Liver (tissue), 3 donors: ENCODE measurements around the gene DST.

Source experiments
- EGR1 ChIP-seq, 2 donors: IDR thresholded peaks; 2 replicates each; pipeline ENCODE4 v1.6.1; 2016 to 2018; ENCODE audit warnings: antibody characterized with exemption in 2 of 2, low read depth in 2 of 2
- FOXA1 ChIP-seq: IDR thresholded peaks from 2 replicates; pipeline ENCODE4 v1.6.1; 2016; ENCODE audit warnings: antibody characterized with exemption
- GABPA ChIP-seq, 2 donors: IDR thresholded peaks in 1 of 2; conservative IDR thresholded peaks in 1 of 2; 2 replicates each; pipeline ENCODE4 v1.6.1; 2016; ENCODE audit warnings: antibody characterized with exemption in 2 of 2, mild to moderate bottlenecking in 1 of 2, moderate library complexity in 1 of 2
- RAD21 ChIP-seq, 2 donors: IDR thresholded peaks; 2 replicates each; pipeline ENCODE4 v1.6.1; 2016; ENCODE audit warnings: antibody characterized with exemption in 2 of 2, mild to moderate bottlenecking in 2 of 2
- SP1 ChIP-seq: IDR thresholded peaks from 2 replicates; pipeline ENCODE4 v1.6.1; 2018; ENCODE audit warnings: antibody characterized with exemption, mild to moderate bottlenecking
- TAF1 ChIP-seq: conservative IDR thresholded peaks from 2 replicates; pipeline ENCODE4 v1.6.1; 2016; ENCODE audit warnings: antibody characterized with exemption, mild to moderate bottlenecking
- YY1 ChIP-seq: IDR thresholded peaks from 2 replicates; pipeline ENCODE4 v1.6.1; 2016; ENCODE audit warnings: antibody characterized with exemption, mild to moderate bottlenecking
- TF ChIP-seq, protein P1 (sequence below): fragments of 150-350 bp; IDR thresholded peaks from 2 replicates; pipeline ENCODE4 v1.5.1; 2017; ENCODE audit warnings: improper control_type of control experiment, low read depth, low read length; ENCODE audit not compliant: missing input control
- TF ChIP-seq, protein P2 (sequence below): IDR thresholded peaks from 2 replicates; pipeline ENCODE4 v1.6.1; 2016; ENCODE audit warnings: antibody characterized with exemption, mild to moderate bottlenecking
- TF ChIP-seq, protein P3 (sequence below): IDR thresholded peaks from 2 replicates; pipeline ENCODE4 v1.6.1; 2016; ENCODE audit warnings: antibody characterized with exemption
- TF ChIP-seq, protein P4 (sequence below): IDR thresholded peaks from 2 replicates; pipeline ENCODE4 v1.6.1; 2016; ENCODE audit warnings: antibody characterized with exemption
- TF ChIP-seq, protein P5 (sequence below): IDR thresholded peaks from 2 replicates; pipeline ENCODE4 v1.6.1; 2016; ENCODE audit warnings: antibody characterized with exemption
- donor health status: healthy.
- donor health status: healthy.

DNA sequence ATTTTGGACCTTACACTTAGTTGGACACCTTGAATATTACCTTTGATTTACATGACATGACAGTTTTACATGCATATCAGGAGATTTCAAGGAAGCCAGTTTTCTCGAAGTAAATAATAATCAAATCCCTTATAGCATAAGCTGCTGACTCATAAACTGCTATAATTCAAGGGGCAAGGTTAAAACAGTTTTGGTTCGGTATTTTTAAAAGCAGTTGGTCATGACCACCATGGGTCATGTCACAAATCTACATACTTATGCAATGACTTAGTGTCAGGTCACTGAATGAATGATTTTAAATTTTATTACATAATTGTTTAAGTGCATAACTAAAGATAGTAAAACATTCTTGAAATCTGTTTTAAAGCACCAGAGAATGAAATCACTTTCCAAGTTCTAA, 158.0 kb downstream of the DST start:
- TF ChIP-seq, protein P1, sequence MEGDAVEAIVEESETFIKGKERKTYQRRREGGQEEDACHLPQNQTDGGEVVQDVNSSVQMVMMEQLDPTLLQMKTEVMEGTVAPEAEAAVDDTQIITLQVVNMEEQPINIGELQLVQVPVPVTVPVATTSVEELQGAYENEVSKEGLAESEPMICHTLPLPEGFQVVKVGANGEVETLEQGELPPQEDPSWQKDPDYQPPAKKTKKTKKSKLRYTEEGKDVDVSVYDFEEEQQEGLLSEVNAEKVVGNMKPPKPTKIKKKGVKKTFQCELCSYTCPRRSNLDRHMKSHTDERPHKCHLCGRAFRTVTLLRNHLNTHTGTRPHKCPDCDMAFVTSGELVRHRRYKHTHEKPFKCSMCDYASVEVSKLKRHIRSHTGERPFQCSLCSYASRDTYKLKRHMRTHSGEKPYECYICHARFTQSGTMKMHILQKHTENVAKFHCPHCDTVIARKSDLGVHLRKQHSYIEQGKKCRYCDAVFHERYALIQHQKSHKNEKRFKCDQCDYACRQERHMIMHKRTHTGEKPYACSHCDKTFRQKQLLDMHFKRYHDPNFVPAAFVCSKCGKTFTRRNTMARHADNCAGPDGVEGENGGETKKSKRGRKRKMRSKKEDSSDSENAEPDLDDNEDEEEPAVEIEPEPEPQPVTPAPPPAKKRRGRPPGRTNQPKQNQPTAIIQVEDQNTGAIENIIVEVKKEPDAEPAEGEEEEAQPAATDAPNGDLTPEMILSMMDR = no peak
- TF ChIP-seq EGR1 (IDR thresholded peaks at IDR 0.05; ENCODE audit: low read depth in 2 of 2) (no peak), GABPA (IDR thresholded peaks at IDR 0.05 in 1 of 2, conservative IDR thresholded peaks at IDR 0.05 in 1 of 2) (no peak), RAD21 (IDR thresholded peaks at IDR 0.05) (no peak), FOXA1 (no peak), YY1 (no peak), SP1 (no peak), TAF1 (no peak)
- TF ChIP-seq, protein P2, sequence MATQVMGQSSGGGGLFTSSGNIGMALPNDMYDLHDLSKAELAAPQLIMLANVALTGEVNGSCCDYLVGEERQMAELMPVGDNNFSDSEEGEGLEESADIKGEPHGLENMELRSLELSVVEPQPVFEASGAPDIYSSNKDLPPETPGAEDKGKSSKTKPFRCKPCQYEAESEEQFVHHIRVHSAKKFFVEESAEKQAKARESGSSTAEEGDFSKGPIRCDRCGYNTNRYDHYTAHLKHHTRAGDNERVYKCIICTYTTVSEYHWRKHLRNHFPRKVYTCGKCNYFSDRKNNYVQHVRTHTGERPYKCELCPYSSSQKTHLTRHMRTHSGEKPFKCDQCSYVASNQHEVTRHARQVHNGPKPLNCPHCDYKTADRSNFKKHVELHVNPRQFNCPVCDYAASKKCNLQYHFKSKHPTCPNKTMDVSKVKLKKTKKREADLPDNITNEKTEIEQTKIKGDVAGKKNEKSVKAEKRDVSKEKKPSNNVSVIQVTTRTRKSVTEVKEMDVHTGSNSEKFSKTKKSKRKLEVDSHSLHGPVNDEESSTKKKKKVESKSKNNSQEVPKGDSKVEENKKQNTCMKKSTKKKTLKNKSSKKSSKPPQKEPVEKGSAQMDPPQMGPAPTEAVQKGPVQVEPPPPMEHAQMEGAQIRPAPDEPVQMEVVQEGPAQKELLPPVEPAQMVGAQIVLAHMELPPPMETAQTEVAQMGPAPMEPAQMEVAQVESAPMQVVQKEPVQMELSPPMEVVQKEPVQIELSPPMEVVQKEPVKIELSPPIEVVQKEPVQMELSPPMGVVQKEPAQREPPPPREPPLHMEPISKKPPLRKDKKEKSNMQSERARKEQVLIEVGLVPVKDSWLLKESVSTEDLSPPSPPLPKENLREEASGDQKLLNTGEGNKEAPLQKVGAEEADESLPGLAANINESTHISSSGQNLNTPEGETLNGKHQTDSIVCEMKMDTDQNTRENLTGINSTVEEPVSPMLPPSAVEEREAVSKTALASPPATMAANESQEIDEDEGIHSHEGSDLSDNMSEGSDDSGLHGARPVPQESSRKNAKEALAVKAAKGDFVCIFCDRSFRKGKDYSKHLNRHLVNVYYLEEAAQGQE = no peak
- TF ChIP-seq, protein P3, sequence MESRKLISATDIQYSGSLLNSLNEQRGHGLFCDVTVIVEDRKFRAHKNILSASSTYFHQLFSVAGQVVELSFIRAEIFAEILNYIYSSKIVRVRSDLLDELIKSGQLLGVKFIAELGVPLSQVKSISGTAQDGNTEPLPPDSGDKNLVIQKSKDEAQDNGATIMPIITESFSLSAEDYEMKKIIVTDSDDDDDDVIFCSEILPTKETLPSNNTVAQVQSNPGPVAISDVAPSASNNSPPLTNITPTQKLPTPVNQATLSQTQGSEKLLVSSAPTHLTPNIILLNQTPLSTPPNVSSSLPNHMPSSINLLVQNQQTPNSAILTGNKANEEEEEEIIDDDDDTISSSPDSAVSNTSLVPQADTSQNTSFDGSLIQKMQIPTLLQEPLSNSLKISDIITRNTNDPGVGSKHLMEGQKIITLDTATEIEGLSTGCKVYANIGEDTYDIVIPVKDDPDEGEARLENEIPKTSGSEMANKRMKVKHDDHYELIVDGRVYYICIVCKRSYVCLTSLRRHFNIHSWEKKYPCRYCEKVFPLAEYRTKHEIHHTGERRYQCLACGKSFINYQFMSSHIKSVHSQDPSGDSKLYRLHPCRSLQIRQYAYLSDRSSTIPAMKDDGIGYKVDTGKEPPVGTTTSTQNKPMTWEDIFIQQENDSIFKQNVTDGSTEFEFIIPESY = no peak
- TF ChIP-seq, protein P4, sequence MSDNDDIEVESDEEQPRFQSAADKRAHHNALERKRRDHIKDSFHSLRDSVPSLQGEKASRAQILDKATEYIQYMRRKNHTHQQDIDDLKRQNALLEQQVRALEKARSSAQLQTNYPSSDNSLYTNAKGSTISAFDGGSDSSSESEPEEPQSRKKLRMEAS = no peak
- TF ChIP-seq, protein P5, sequence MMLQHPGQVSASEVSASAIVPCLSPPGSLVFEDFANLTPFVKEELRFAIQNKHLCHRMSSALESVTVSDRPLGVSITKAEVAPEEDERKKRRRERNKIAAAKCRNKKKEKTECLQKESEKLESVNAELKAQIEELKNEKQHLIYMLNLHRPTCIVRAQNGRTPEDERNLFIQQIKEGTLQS = no peak
